WTC11 (cell line): ENCODE data around the gene DUSP18.

Experiments used
- ATF6 ChIP-seq: sonication (generic); formaldehyde crosslinking; IDR thresholded peaks from 2 replicates; pipeline ENCODE4 v1.8.1; 2023; ENCODE audit warnings: mild to moderate bottlenecking, missing genetic modification reagents
- CREB1 ChIP-seq: sonication (generic); formaldehyde crosslinking; IDR thresholded peaks from 2 replicates; pipeline ENCODE4 v1.8.0; 2023; ENCODE audit warnings: mild to moderate bottlenecking, missing genetic modification reagents
- CTCF ChIP-seq: fragments of 200-600 bp; IDR thresholded peaks from 2 replicates; pipeline ENCODE4 v1.8.0; 2022; ENCODE audit warnings: antibody characterized with exemption
- ETV6 ChIP-seq: sonication (generic); formaldehyde crosslinking; IDR thresholded peaks from 2 replicates; pipeline ENCODE4 v1.8.1; 2022; ENCODE audit warnings: mild to moderate bottlenecking, missing genetic modification reagents
- JUN ChIP-seq: sonication (generic); formaldehyde crosslinking; IDR thresholded peaks from 2 replicates; pipeline ENCODE4 v1.8.0; 2023; ENCODE audit warnings: mild to moderate bottlenecking, missing genetic modification reagents
- MAX ChIP-seq: sonication (generic); formaldehyde crosslinking; IDR thresholded peaks from 2 replicates; pipeline ENCODE4 v1.8.0; 2022; ENCODE audit warnings: mild to moderate bottlenecking, missing genetic modification reagents
- MYBL2 ChIP-seq: sonication (generic); formaldehyde crosslinking; IDR thresholded peaks from 2 replicates; pipeline ENCODE4 v1.8.1; 2023; ENCODE audit warnings: mild to moderate bottlenecking, moderate library complexity, missing genetic modification reagents
- ZNF423 ChIP-seq: fragments of 250-450 bp; sonication (Bioruptor Pico); IDR thresholded peaks from 2 replicates; pipeline ENCODE4 v2.1.2; 2022; ENCODE audit warnings: mild to moderate bottlenecking, moderate library complexity
- TF ChIP-seq, protein P1 (sequence below): sonication (generic); formaldehyde crosslinking; conservative IDR thresholded peaks from 2 replicates; pipeline ENCODE4 v1.8.1; 2023; ENCODE audit warnings: mild to moderate bottlenecking, low read depth, missing genetic modification reagents, moderate library complexity

- TF ChIP-seq JUN (CRISPR knock-in tag) (no peak), MAX (CRISPR knock-in tag) (no peak), CTCF (no peak), ETV6 (no peak), ATF6 (CRISPR knock-in tag) (no peak), MYBL2 (CRISPR knock-in tag) (no peak), CREB1 (CRISPR knock-in tag) (no peak), ZNF423 (CRISPR knock-in tag) (no peak)
- TF ChIP-seq, protein P1, sequence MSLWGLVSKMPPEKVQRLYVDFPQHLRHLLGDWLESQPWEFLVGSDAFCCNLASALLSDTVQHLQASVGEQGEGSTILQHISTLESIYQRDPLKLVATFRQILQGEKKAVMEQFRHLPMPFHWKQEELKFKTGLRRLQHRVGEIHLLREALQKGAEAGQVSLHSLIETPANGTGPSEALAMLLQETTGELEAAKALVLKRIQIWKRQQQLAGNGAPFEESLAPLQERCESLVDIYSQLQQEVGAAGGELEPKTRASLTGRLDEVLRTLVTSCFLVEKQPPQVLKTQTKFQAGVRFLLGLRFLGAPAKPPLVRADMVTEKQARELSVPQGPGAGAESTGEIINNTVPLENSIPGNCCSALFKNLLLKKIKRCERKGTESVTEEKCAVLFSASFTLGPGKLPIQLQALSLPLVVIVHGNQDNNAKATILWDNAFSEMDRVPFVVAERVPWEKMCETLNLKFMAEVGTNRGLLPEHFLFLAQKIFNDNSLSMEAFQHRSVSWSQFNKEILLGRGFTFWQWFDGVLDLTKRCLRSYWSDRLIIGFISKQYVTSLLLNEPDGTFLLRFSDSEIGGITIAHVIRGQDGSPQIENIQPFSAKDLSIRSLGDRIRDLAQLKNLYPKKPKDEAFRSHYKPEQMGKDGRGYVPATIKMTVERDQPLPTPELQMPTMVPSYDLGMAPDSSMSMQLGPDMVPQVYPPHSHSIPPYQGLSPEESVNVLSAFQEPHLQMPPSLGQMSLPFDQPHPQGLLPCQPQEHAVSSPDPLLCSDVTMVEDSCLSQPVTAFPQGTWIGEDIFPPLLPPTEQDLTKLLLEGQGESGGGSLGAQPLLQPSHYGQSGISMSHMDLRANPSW (CRISPR knock-in tag) = no peak
Measured at GRCh38 chr22:30614268-30614667, 53.4 kb downstream of the DUSP18 start.
